Measurements from ENCODE around the gene SOS1.
"Not testable (repeated sequence)": the region's sequence is repeated elsewhere in the genome, so short reads cannot be mapped to it uniquely, and the experiment has no call there.

SOS1 gene

GRCh38 chr2:39120771-39121522 is at the start of gene SOS1:
Gene SOS1 (minus strand): TSS chr2:39121051. CDS start chr2:39120422, 629 bp downstream.
- peak; percentile 96 for DNase-seq

GRCh38 chr2:39164089-39164488 is 43.2 kb upstream of the SOS1 start:
- DNase-seq: no peak

- no peak for DNase-seq
Measured at GRCh38 chr2:39160982-39161381, 40.1 kb upstream of the SOS1 start.

GRCh38 chr2:39159283-39159682 is 38.4 kb upstream of the SOS1 start:
- no peak for DNase-seq

GRCh38 chr2:39158351-39158750 is 37.5 kb upstream of the SOS1 start:
- DNase-seq: no peak

GRCh38 chr2:39156846-39157245 is 36.0 kb upstream of the SOS1 start:
- DNase-seq: no peak

- DNase-seq: no peak
Measured at GRCh38 chr2:39156107-39156506, 35.3 kb upstream of the SOS1 start.

- DNase-seq: not testable (repeated sequence)
Measured at GRCh38 chr2:39155573-39155972, 34.7 kb upstream of the SOS1 start.

GRCh38 chr2:39154944-39155343 is 34.1 kb upstream of the SOS1 start:
- no peak for DNase-seq

- no peak for DNase-seq
Measured at GRCh38 chr2:39153312-39153711, 32.5 kb upstream of the SOS1 start.

GRCh38 chr2:39152504-39152903 is 31.7 kb upstream of the SOS1 start:
- DNase-seq: no peak

GRCh38 chr2:39150890-39151497 is 30.1 kb upstream of the SOS1 start:
- DNase-seq: no peak

- DNase-seq: no peak
Measured at GRCh38 chr2:39150102-39150562, 29.3 kb upstream of the SOS1 start.

GRCh38 chr2:39146630-39147029 is 25.8 kb upstream of the SOS1 start:
- no peak for DNase-seq

GRCh38 chr2:39145906-39146421 is 25.1 kb upstream of the SOS1 start:
- DNase-seq: no peak

- DNase-seq: no peak
Measured at GRCh38 chr2:39144416-39144815, 23.6 kb upstream of the SOS1 start.

GRCh38 chr2:39142904-39143605 is 22.2 kb upstream of the SOS1 start:
- DNase-seq: no peak

GRCh38 chr2:39141334-39142271 is 20.8 kb upstream of the SOS1 start:
- DNase-seq: no peak

GRCh38 chr2:39140948-39141333 is 20.1 kb upstream of the SOS1 start:
- not testable (repeated sequence) for DNase-seq

- DNase-seq: no peak
Measured at GRCh38 chr2:39140322-39140847, 19.5 kb upstream of the SOS1 start.

GRCh38 chr2:39139511-39140237 is 18.8 kb upstream of the SOS1 start:
- no peak for DNase-seq

GRCh38 chr2:39138837-39139211 is 18.0 kb upstream of the SOS1 start:
- no peak for DNase-seq
